SK-N-SH (cell line): ENCODE data around the gene KLHL26.

Experiments
- CTCF ChIP-seq: fragments of 200-600 bp; sonication (generic); IDR thresholded peaks from 2 replicates; pipeline ENCODE4 v1.6.1; 2017; ENCODE audit warnings: antibody characterized with exemption, mild to moderate bottlenecking, moderate library complexity
- POLR2AphosphoS5 ChIP-seq: IDR thresholded peaks from 2 replicates; pipeline ENCODE4 v1.6.1; 2012; ENCODE audit warnings: low read depth, low read length
- REST ChIP-seq: IDR thresholded peaks from 2 replicates; pipeline ENCODE4 v1.6.1; 2012; ENCODE audit warnings: mild to moderate bottlenecking, low read depth, low read length, moderate library complexity
- TF ChIP-seq, protein P1 (sequence below): fragments of 150-350 bp; IDR thresholded peaks from 2 replicates; pipeline ENCODE4 v1.6.1; 2016; ENCODE audit warnings: mild to moderate bottlenecking, low read depth, low read length

- TF ChIP-seq, protein P1, sequence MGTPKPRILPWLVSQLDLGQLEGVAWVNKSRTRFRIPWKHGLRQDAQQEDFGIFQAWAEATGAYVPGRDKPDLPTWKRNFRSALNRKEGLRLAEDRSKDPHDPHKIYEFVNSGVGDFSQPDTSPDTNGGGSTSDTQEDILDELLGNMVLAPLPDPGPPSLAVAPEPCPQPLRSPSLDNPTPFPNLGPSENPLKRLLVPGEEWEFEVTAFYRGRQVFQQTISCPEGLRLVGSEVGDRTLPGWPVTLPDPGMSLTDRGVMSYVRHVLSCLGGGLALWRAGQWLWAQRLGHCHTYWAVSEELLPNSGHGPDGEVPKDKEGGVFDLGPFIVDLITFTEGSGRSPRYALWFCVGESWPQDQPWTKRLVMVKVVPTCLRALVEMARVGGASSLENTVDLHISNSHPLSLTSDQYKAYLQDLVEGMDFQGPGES, result no peak
- TF ChIP-seq POLR2AphosphoS5 (no peak), CTCF (no peak), REST (no peak)
Observed at GRCh38 chr19:18710186-18710585, 73.4 kb downstream of the KLHL26 start.
